Cardiac muscle cell (in vitro differentiated cells and primary cell): Measurements from ENCODE around the gene DHRS4L2. TPM values are rescaled to one million over a fixed set of nuclear protein-coding genes. Genes with fewer than 3 reads are reported as not detected.
"Not testable (repeated sequence)": the region's sequence is repeated elsewhere in the genome, so short reads cannot be mapped to it uniquely, and the experiment has no call there.

Experiments used
- DNase-seq, 2 donors: peaks; one replicate each; pipeline versions ENCODE4 v3.0.0 to v3.0.0-alpha.2; 2010 to 2017; ENCODE audit warnings: low read depth in 1 of 2, low spot score in 1 of 2
- H3K27ac ChIP-seq: fragments of 200-600 bp; sonication (generic); 2 replicates; pipeline ENCODE4 v1.5.1; 2016
- H3K27me3 ChIP-seq: fragments of 200-600 bp; sonication (generic); 2 replicates; pipeline ENCODE4 v1.6.0; 2016; ENCODE audit warnings: control low read depth
- H3K36me3 ChIP-seq: fragments of 200-600 bp; sonication (generic); 2 replicates; pipeline ENCODE4 v1.5.1; 2016; ENCODE audit warnings: control low read depth
- H3K4me1 ChIP-seq: fragments of 200-600 bp; sonication (generic); 2 replicates; pipeline ENCODE4 v1.8.1; 2017; ENCODE audit warnings: low read depth, mild to moderate bottlenecking, mixed run types
- H3K4me3 ChIP-seq: fragments of 200-600 bp; sonication (generic); 2 replicates; pipeline ENCODE4 v1.5.1; 2016; ENCODE audit warnings: mild to moderate bottlenecking
- H3K9me3 ChIP-seq: fragments of 200-600 bp; sonication (generic); 2 replicates; pipeline ENCODE4 v1.5.1; 2017; ENCODE audit warnings: low read depth, mild to moderate bottlenecking, control low read depth
- CTCF ChIP-seq: IDR thresholded peaks from 2 replicates; pipeline ENCODE4 v1.5.1; 2012; ENCODE audit warnings: low read depth, mild to moderate bottlenecking, low read length
- polyA plus RNA-seq: library from polyadenylated mRNA; unstranded; fragments of >200 nt; fragmentation: Nextera tagmentation; extraction: Ambion mirVana; gene quantifications from 2 replicates; pipeline ENCODE4 v1.2.1, GENCODE V29; 2016
- total RNA-seq: library from RNA; depleted of rRNA; stranded (reverse); fragments of >200 nt; gene quantifications from 2 replicates; pipeline ENCODE4 v1.2.3, GENCODE V29; 2016

DHRS4L2 gene
- total and polyA plus RNA-seq, 2 experiments from 2014 or later, result 13.7 to 33.1 TPM

GRCh38 chr14:24036169-24036962 lies 47.6 kb downstream of the DHRS4L2 start:
- Histone ChIP-seq H3K27me3 (no peaks in the 10 kb centered on the region), H3K4me1 (no peaks in the 10 kb centered on the region), H3K4me3 (peak overlapping the region; percentile 40), H3K36me3 (no peaks in the 10 kb centered on the region), H3K9me3 (no peaks in the 10 kb centered on the region), H3K27ac (peak overlapping the region; percentile 75)
- peak; percentile 79 for TF ChIP-seq CTCF
- DNase-seq, result peak; percentile 67 to 86

- peak overlapping the region; percentile 75 for H3K27ac ChIP-seq
- not testable (repeated sequence) for H3K36me3 ChIP-seq, H3K4me1 ChIP-seq, H3K27me3 ChIP-seq, DNase-seq, H3K9me3 ChIP-seq
- peak overlapping the region; percentile 40 for H3K4me3 ChIP-seq
Measured at GRCh38 chr14:24036963-24037657, 48.4 kb downstream of the DHRS4L2 start.

GRCh38 chr14:24037658-24038037 lies 48.9 kb downstream of the DHRS4L2 start:
- H3K36me3 ChIP-seq, result no peaks in the 10 kb centered on the region
- no peaks in the 10 kb centered on the region for H3K4me1 ChIP-seq
- no peak for TF ChIP-seq CTCF
- no peak overlapping the region for H3K27ac ChIP-seq
- no peak for DNase-seq
- H3K9me3 ChIP-seq, result no peaks in the 10 kb centered on the region
- H3K4me3 ChIP-seq, result no peak overlapping the region
- H3K27me3 ChIP-seq, result no peaks in the 10 kb centered on the region

- Histone ChIP-seq H3K4me3 (no peak overlapping the region), H3K9me3 (no peaks in the 10 kb centered on the region), H3K36me3 (no peaks in the 10 kb centered on the region), H3K4me1 (no peaks in the 10 kb centered on the region), H3K27me3 (no peaks in the 10 kb centered on the region), H3K27ac (no peak overlapping the region)
- no peak for DNase-seq
- no peak for TF ChIP-seq CTCF
Measured at GRCh38 chr14:24038686-24039085, 50.0 kb downstream of the DHRS4L2 start.

- Histone ChIP-seq H3K4me3 (no peak overlapping the region), H3K4me1 (no peaks in the 10 kb centered on the region), H3K27me3 (no peaks in the 10 kb centered on the region), H3K9me3 (no peaks in the 10 kb centered on the region), H3K36me3 (no peaks in the 10 kb centered on the region), H3K27ac (no peak overlapping the region)
- DNase-seq, result no peak
- no peak for TF ChIP-seq CTCF
Measured at GRCh38 chr14:24040692-24041091, 52.0 kb downstream of the DHRS4L2 start.

- H3K4me1 ChIP-seq, result no peaks in the 10 kb centered on the region
- no peaks in the 10 kb centered on the region for H3K36me3 ChIP-seq
- no peak for DNase-seq
- no peaks in the 10 kb centered on the region for H3K27me3 ChIP-seq
- H3K27ac ChIP-seq, result no peak overlapping the region
- no peak for TF ChIP-seq CTCF
- H3K9me3 ChIP-seq, result no peaks in the 10 kb centered on the region
- no peak overlapping the region for H3K4me3 ChIP-seq
Measured at GRCh38 chr14:24042746-24043145, 54.0 kb downstream of the DHRS4L2 start.

- H3K27ac ChIP-seq, DNase-seq, H3K27me3 ChIP-seq, H3K4me3 ChIP-seq, H3K4me1 ChIP-seq, H3K36me3 ChIP-seq, H3K9me3 ChIP-seq: not testable (repeated sequence)
Measured at GRCh38 chr14:24049002-24049401, 60.3 kb downstream of the DHRS4L2 start.

- not testable (repeated sequence) for H3K36me3 ChIP-seq, DNase-seq, H3K27ac ChIP-seq, H3K27me3 ChIP-seq, H3K4me3 ChIP-seq, H3K4me1 ChIP-seq, H3K9me3 ChIP-seq
Measured at GRCh38 chr14:24050753-24051152, 62.0 kb downstream of the DHRS4L2 start.
